HepG2 (cell line): ENCODE results near the gene ANKUB1. TPM values are rescaled to one million over a fixed set of nuclear protein-coding genes. Genes with fewer than 3 reads are reported as not detected.

Source experiments
- ASH2L ChIP-seq: fragments of 300-600, 200-600 bp; sonication (generic); IDR thresholded peaks from 2 replicates; pipeline ENCODE4 v1.7.0; 2017; ENCODE audit warnings: low read depth, mild to moderate bottlenecking, moderate library complexity, mixed read lengths, low read length; ENCODE audit not compliant: insufficient read length
- BHLHE40 ChIP-seq: IDR thresholded peaks from 2 replicates; pipeline ENCODE4 v1.6.1; 2011; ENCODE audit warnings: low read length, improper control_type of control experiment
- CHD4 ChIP-seq: fragments of 200-600 bp; sonication (generic); IDR thresholded peaks from 2 replicates; pipeline ENCODE4 v1.7.0; 2017; ENCODE audit warnings: mild to moderate bottlenecking, low read length, borderline replicate concordance
- FOXP1 ChIP-seq, 2 experiments: fragments of 450-650 bp in 1 of 2; IDR thresholded peaks; 2 replicates each; pipeline ENCODE4 v1.6.1; 2017 to 2018; ENCODE audit warnings: antibody characterized with exemption in 1 of 2
- HIC2 ChIP-seq: sonication (generic); formaldehyde crosslinking; IDR thresholded peaks from 2 replicates; pipeline ENCODE4 v1.9.0; 2022; ENCODE audit warnings: low read depth, missing genetic modification reagents
- HNRNPL ChIP-seq: fragments of 200-400 bp; formaldehyde crosslinking; IDR thresholded peaks from 2 replicates; pipeline ENCODE4 v1.6.1; 2017; ENCODE audit warnings: mild to moderate bottlenecking, low read depth, low read length
- PCBP1 ChIP-seq: fragments of 200-400 bp; formaldehyde crosslinking; IDR thresholded peaks from 2 replicates; pipeline ENCODE4 v1.6.1; 2017; ENCODE audit warnings: mild to moderate bottlenecking, low read depth, low read length, borderline replicate concordance
- SMAD1 ChIP-seq: sonication (generic); formaldehyde crosslinking; IDR thresholded peaks from 2 replicates; pipeline ENCODE4 v1.4.0; 2020; ENCODE audit warnings: missing genetic modification reagents, low read depth, mild to moderate bottlenecking, borderline replicate concordance
- TCF7 ChIP-seq: sonication (generic); IDR thresholded peaks from 2 replicates; pipeline ENCODE4 v1.6.1; 2016; ENCODE audit warnings: antibody characterized with exemption, low read depth
- ZNF441 ChIP-seq: sonication (generic); formaldehyde crosslinking; IDR thresholded peaks from 2 replicates; pipeline ENCODE4 v1.7.0; 2021; ENCODE audit warnings: missing genetic modification reagents, borderline replicate concordance
- ZNF574 ChIP-seq: sonication (generic); formaldehyde crosslinking; IDR thresholded peaks from 2 replicates; pipeline ENCODE4 v1.4.0; 2020; ENCODE audit warnings: missing genetic modification reagents
- ZNF607 ChIP-seq: sonication (generic); formaldehyde crosslinking; IDR thresholded peaks from 2 replicates; pipeline ENCODE4 v1.5.1; 2020; ENCODE audit warnings: missing genetic modification reagents, mild to moderate bottlenecking, borderline replicate concordance
- ZNF883 ChIP-seq: sonication (generic); formaldehyde crosslinking; IDR thresholded peaks from 2 replicates; pipeline ENCODE4 v1.5.1; 2020; ENCODE audit warnings: mild to moderate bottlenecking, missing genetic modification reagents; ENCODE audit errors: not compliant biosample characterization
- ZSCAN21 ChIP-seq: sonication (generic); formaldehyde crosslinking; IDR thresholded peaks from 2 replicates; pipeline ENCODE4 v1.8.0; 2022; ENCODE audit warnings: mild to moderate bottlenecking, missing genetic modification reagents, moderate library complexity, borderline replicate concordance
- polyA plus RNA-seq, 8 experiments: library from polyadenylated mRNA; depleted of rRNA in 3 of 8; stranded (reverse) in 7 of 8; unstranded in 1 of 8; fragments of >200 nt; fragmentation: Illumina TruSeq in 4 of 8; extraction: Trizol in 4 of 8; gene quantifications; 2 replicates each; pipeline versions ENCODE4 v1.2.1 to v1.2.3, GENCODE V29; 2011 to 2016; ENCODE audit warnings: low read depth in 4 of 8, missing spikeins in 1 of 8, mixed read lengths in 1 of 8; ENCODE audit not compliant: insufficient read depth in 1 of 8
- total RNA-seq, 5 experiments: library from RNA; depleted of rRNA; stranded (reverse); fragments of >200 nt; fragmentation: Illumina TruSeq; extraction: Trizol; gene quantifications; 2 replicates each; pipeline ENCODE4 v1.2.3, GENCODE V29; 2016; ENCODE audit warnings: low read depth in 1 of 5
- TF ChIP-seq, protein P1 (sequence below): sonication (generic); formaldehyde crosslinking; IDR thresholded peaks from 2 replicates; pipeline ENCODE4 v1.4.0; 2020; ENCODE audit warnings: missing genetic modification reagents
- TF ChIP-seq, protein P2 (sequence below): sonication (generic); formaldehyde crosslinking; IDR thresholded peaks from 2 replicates; pipeline ENCODE4 v1.5.0; 2020; ENCODE audit warnings: mild to moderate bottlenecking, missing genetic modification reagents
- TF ChIP-seq, protein P3 (sequence below): sonication (generic); formaldehyde crosslinking; IDR thresholded peaks from 2 replicates; pipeline ENCODE4 v1.4.0; 2020; ENCODE audit warnings: mild to moderate bottlenecking, low read depth, missing genetic modification reagents

Gene ANKUB1
- total and polyA plus RNA-seq, 2 of the 13 experiments (the other 11 are each of a cell fraction or from before 2014, with no cell fraction given) = not detected

GRCh38 chr3:149812606-149813366 lies 20.4 kb upstream of the ANKUB1 start, which contains the start of gene RNF13 (continued):
- TF ChIP-seq CHD4 (no peak), TCF7 (no peak), ZNF607 (peak; percentile 58; the same call in 1 of the 2 replicates), HNRNPL (peak; percentile 87; the same call in 1 of the 2 replicates), ZNF441 (CRISPR knock-in tag) (peak; percentile 51; the same call in 1 of the 2 replicates), ZNF883 (CRISPR knock-in tag) (peak; percentile 78), FOXP1 (IDR thresholded peaks at IDR 0.05) (no peak), FOXP1 (CRISPR knock-in tag; IDR thresholded peaks at IDR 0.05) (no peak), ZNF574 (CRISPR knock-in tag) (peak; percentile 60; the same call in 1 of the 2 replicates), HIC2 (CRISPR knock-in tag) (peak; percentile 70), PCBP1 (0 out of 2 replicates have a peak, but pooled peaks have one; percentile 49), SMAD1 (CRISPR knock-in tag) (no peak), BHLHE40 (0 out of 2 replicates have a peak, but pooled peaks have one; percentile 30), ZSCAN21 (CRISPR knock-in tag) (peak; percentile 86), ASH2L (peak; percentile 61)
- TF ChIP-seq, protein P1, sequence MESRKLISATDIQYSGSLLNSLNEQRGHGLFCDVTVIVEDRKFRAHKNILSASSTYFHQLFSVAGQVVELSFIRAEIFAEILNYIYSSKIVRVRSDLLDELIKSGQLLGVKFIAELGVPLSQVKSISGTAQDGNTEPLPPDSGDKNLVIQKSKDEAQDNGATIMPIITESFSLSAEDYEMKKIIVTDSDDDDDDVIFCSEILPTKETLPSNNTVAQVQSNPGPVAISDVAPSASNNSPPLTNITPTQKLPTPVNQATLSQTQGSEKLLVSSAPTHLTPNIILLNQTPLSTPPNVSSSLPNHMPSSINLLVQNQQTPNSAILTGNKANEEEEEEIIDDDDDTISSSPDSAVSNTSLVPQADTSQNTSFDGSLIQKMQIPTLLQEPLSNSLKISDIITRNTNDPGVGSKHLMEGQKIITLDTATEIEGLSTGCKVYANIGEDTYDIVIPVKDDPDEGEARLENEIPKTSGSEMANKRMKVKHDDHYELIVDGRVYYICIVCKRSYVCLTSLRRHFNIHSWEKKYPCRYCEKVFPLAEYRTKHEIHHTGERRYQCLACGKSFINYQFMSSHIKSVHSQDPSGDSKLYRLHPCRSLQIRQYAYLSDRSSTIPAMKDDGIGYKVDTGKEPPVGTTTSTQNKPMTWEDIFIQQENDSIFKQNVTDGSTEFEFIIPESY (CRISPR knock-in tag) = no peak; the same call in 1 of the 2 replicates
- TF ChIP-seq, protein P2, sequence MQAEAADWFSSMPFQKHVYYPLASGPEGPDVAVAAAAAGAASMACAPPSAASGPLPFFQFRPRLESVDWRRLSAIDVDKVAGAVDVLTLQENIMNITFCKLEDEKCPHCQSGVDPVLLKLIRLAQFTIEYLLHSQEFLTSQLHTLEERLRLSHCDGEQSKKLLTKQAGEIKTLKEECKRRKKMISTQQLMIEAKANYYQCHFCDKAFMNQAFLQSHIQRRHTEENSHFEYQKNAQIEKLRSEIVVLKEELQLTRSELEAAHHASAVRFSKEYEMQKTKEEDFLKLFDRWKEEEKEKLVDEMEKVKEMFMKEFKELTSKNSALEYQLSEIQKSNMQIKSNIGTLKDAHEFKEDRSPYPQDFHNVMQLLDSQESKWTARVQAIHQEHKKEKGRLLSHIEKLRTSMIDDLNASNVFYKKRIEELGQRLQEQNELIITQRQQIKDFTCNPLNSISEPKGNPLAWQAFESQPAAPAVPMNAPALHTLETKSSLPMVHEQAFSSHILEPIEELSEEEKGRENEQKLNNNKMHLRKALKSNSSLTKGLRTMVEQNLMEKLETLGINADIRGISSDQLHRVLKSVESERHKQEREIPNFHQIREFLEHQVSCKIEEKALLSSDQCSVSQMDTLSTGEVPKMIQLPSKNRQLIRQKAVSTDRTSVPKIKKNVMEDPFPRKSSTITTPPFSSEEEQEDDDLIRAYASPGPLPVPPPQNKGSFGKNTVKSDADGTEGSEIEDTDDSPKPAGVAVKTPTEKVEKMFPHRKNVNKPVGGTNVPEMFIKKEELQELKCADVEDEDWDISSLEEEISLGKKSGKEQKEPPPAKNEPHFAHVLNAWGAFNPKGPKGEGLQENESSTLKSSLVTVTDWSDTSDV (CRISPR knock-in tag) = 0 out of 2 replicates have a peak, but pooled peaks have one; percentile 45
- TF ChIP-seq, protein P3, sequence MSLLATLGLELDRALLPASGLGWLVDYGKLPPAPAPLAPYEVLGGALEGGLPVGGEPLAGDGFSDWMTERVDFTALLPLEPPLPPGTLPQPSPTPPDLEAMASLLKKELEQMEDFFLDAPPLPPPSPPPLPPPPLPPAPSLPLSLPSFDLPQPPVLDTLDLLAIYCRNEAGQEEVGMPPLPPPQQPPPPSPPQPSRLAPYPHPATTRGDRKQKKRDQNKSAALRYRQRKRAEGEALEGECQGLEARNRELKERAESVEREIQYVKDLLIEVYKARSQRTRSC (CRISPR knock-in tag) = no peak
